ENCODE data around the gene DGCR2. TPM values are rescaled to one million over a fixed set of nuclear protein-coding genes. Genes with fewer than 3 reads are reported as not detected.

DGCR2 gene
- total and polyA plus RNA-seq, 2 of the 8 experiments (the other 6 are each of a cell fraction or from before 2014, with no cell fraction given) = 42.3 to 62.2 TPM

- no peak for TF ChIP-seq ATF2 (IDR thresholded peaks at IDR 0.05; ENCODE audit: low read length)
These were observed 131.1 kb downstream of the DGCR2 start (continued) for GRCh38 chr22:18991138-18991432.

All from H1 (cell line).